IPS-NIHi11 (cell line): ENCODE measurements around the gene SKIC3.

ENCODE experiments used
- DNase-seq: peaks from one replicate; pipeline ENCODE4 v3.0.0; 2012; ENCODE audit warnings: mixed read lengths, low spot score

SKIC3 gene

GRCh38 chr5:95554647-95555548, at the start of gene SKIC3, which contains the start of gene ARSK:
Gene SKIC3, minus strand, starts transcription at chr5:95554977. Its CDS starts 7,827 bp downstream, at chr5:95547150.
Gene ARSK, plus strand, starts transcription at chr5:95555101. Its CDS starts 178 bp downstream, at chr5:95555279.
- peak; percentile 91 for DNase-seq

- no peak for DNase-seq
These were observed 45.8 kb upstream of the SKIC3 start for GRCh38 chr5:95600557-95600956.

GRCh38 chr5:95599252-95599651, 44.5 kb upstream of the SKIC3 start:
- DNase-seq, result no peak

DNA sequence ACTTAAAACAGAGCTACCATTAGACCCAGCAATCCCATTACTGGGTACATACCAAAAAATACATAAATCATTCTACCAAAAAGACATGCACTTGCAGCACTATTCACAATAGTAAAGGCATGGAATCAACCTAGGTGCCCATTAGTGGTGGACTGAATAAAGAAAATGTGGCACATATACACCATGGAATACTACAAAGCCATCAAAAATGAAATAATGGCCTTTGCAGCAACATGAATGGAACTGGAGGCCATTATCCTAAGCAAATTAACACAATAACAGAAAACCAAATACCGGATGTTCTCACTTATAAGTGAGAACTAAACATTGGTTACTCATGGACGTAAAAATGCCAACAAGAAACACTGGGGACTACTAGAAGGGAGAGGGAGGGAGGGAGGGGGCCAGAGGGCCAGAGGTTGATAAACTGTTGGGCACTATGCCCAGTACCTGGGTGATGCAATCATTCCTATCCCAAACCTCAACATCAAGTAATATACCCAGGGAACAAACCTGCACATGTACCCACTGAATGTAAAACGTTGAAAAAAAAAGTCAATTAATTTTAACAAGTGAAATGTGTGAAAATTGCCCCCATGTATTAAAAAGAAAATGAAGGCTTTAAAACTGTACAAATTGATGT, 40.6 kb upstream of the SKIC3 start:
- DNase-seq, result no peak

- DNase-seq, result no peak
These were observed 36.7 kb upstream of the SKIC3 start for GRCh38 chr5:95591490-95591901.

- no peak for DNase-seq
These were observed 36.1 kb upstream of the SKIC3 start for GRCh38 chr5:95590880-95591279.

- no peak for DNase-seq
These were observed 29.2 kb upstream of the SKIC3 start for GRCh38 chr5:95583992-95584391.

- no peak for DNase-seq
These were observed 26.8 kb upstream of the SKIC3 start for GRCh38 chr5:95581576-95581975.

- DNase-seq, result no peak
These were observed 17.2 kb upstream of the SKIC3 start for GRCh38 chr5:95572016-95572415.

GRCh38 chr5:95565280-95565920, 10.6 kb upstream of the SKIC3 start:
- DNase-seq, result no peak

GRCh38 chr5:95564450-95564849, 9.7 kb upstream of the SKIC3 start:
- DNase-seq, result no peak

- DNase-seq, result no peak
These were observed 8.6 kb upstream of the SKIC3 start for GRCh38 chr5:95563367-95563766.

DNA sequence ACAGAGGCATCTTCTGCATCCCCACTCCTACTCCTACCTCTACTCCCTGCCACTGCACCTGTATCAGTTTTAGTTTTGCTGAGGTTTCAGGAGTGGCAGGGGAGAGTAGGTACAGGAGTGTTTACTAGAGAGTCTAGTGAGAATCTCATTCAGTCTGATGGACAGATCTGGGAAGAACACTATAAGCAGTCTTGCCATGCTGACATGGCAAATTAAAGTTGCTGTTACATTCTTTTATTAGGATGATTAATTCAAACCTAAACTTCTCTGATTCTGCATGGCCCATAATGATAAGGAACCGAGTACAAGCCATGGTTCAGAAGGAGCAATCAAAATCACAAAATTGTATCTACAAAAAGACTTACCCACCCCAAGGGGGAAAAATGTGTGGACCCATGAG, 7.5 kb upstream of the SKIC3 start:
- DNase-seq, result no peak

DNA sequence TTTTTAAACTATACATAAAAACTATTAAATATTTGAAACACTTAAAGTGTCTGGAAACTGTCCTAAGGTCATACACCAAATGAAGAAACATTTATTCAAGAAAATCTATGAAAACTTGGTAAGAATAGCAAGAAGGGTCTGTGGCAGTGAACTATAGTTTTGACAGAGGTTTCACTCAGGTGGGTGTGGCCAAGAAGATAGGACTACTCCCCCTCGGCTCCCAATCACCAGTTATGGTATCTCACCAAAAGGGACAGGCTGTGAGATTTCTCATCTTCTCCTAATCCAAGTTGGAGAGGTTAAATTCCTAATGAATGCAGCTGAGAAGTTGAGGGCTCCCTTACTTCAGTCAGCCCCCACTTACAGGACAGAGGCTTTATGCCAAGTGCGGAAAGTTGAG, 3.1 kb upstream of the SKIC3 start:
- DNase-seq, result no peak

GRCh38 chr5:95555553-95555952, 776 bp upstream of the SKIC3 start:
- no peak for DNase-seq

DNA sequence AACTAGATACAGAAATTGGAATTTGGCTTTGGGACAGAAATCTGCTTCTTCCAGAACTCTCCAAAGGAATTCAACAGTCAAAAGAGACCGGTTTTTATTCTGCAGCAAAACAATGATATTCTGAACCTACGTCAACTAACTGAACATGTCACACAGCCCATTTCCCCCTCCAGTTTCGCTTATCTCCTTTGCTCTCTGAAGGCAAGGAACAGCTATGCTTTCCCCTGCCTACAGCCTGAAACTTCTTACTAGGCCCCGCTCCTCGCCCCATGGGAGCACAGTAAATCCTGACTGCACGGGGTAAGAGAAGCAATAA, 488 bp downstream of the SKIC3 start:
- no peak for DNase-seq

- no peak for DNase-seq
These were observed 5.7 kb downstream of the SKIC3 start for GRCh38 chr5:95549030-95549429.

DNA sequence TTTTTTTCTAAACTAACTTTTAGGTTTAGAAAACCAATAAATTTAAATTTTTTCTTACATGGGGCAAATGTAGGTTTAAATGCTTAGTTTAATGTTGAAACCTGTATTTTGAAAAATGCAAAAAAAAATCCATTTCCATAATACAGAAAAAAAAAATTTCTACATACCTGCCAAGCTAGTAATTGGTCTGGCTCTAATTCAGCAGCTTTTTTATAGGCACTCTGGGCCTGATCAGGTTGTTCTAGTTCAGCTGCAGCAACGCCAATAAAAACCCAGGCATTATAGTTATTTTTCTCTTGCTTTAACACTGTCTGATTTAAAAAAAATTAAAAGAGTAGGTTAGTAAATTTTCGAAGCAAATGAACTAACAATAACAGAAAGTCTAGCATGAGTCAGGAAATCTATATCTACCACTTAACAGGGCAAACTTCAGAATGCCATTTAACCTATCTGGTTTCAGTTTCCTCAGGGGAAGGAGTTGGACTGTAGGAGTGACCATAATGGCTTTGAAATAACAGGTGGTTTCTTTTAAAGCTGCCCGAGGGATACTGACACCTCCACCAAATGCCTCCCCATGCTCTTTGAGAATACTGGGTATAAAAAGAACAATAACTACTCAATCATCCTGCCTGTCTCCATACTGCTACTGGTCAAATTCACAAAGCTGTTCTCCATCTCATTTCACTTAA, 11.6 kb downstream of the SKIC3 start:
- DNase-seq, result no peak

DNA sequence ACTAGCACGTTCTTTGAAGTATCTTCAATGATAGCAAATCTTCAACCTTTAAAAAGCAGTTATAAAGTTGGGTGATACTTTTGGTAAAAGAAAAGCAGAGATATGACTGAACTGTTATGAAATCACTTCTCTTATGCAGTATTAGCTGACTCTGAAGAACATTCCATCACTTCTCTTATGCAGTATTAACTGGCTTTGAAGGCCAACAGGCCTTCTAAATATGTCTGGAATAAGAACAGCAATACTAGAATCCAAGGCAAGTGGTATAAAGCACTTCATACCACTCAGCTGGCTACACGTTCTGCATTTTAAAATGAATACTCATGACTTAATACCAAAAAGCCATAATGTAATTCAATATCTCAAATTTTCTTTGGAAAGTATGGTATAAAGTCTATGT, 17.3 kb downstream of the SKIC3 start:
- DNase-seq, result no peak

GRCh38 chr5:95533761-95534160, 21.0 kb downstream of the SKIC3 start:
- DNase-seq, result no peak

GRCh38 chr5:95533106-95533505, 21.7 kb downstream of the SKIC3 start:
- no peak for DNase-seq

GRCh38 chr5:95532415-95532814, 22.4 kb downstream of the SKIC3 start:
- no peak for DNase-seq
